Hepatocyte (in vitro differentiated cells): ENCODE results near the gene ATP8A2. TPM values are rescaled to one million over a fixed set of nuclear protein-coding genes. Genes with fewer than 3 reads are reported as not detected.

ENCODE experiments used
- DNase-seq: peaks from one replicate; pipeline ENCODE4 v3.0.0-alpha.2; 2016; ENCODE audit warnings: low spot score
- H2AFZ ChIP-seq: fragments of 200-600 bp; sonication (generic); 2 replicates; pipeline ENCODE4 v1.6.0; 2016; ENCODE audit warnings: antibody characterized with exemption, mild to moderate bottlenecking
- H3K27ac ChIP-seq: fragments of 200-600 bp; sonication (generic); 2 replicates; pipeline ENCODE4 v1.5.1; 2016; ENCODE audit warnings: mild to moderate bottlenecking
- H3K27me3 ChIP-seq: fragments of 200-600 bp; sonication (generic); 2 replicates; pipeline ENCODE4 v1.6.1; 2016
- H3K36me3 ChIP-seq: fragments of 200-600 bp; sonication (generic); replicated peaks from 2 replicates; pipeline ENCODE4 v1.5.1; 2016; ENCODE audit warnings: low read depth; ENCODE audit not compliant: insufficient read depth
- H3K4me1 ChIP-seq: fragments of 200-600 bp; sonication (generic); 2 replicates; pipeline ENCODE4 v1.5.1; 2016; ENCODE audit warnings: mild to moderate bottlenecking, moderate library complexity; ENCODE audit not compliant: insufficient read depth
- H3K4me2 ChIP-seq: fragments of 200-600 bp; sonication (generic); 2 replicates; pipeline ENCODE4 v1.6.0; 2016
- H3K4me3 ChIP-seq: fragments of 200-600 bp; sonication (generic); 2 replicates; pipeline ENCODE4 v1.5.1; 2016; ENCODE audit warnings: mild to moderate bottlenecking
- H3K79me2 ChIP-seq: fragments of 200-600 bp; sonication (generic); 2 replicates; pipeline ENCODE4 v1.6.0; 2017; ENCODE audit warnings: mild to moderate bottlenecking
- H3K9me2 ChIP-seq: fragments of 200-600 bp; sonication (generic); replicated peaks from 2 replicates; pipeline ENCODE4 v1.6.0; 2017; ENCODE audit warnings: mild to moderate bottlenecking; ENCODE audit not compliant: insufficient read depth
- H3K9me3 ChIP-seq: fragments of 200-600 bp; sonication (generic); 2 replicates; pipeline ENCODE4 v1.5.1; 2016; ENCODE audit warnings: low read depth, mild to moderate bottlenecking
- H4K20me1 ChIP-seq: fragments of 200-600 bp; sonication (generic); 2 replicates; pipeline ENCODE4 v1.6.0; 2016; ENCODE audit warnings: mild to moderate bottlenecking; ENCODE audit not compliant: insufficient read depth, poor library complexity, severe bottlenecking
- CTCF ChIP-seq: fragments of 200-600 bp; sonication (generic); IDR thresholded peaks from 2 replicates; pipeline ENCODE4 v1.5.1; 2016; ENCODE audit warnings: antibody characterized with exemption, mild to moderate bottlenecking; ENCODE audit not compliant: poor library complexity
- EZH2 ChIP-seq: fragments of 200-600 bp; sonication (generic); IDR thresholded peaks from 2 replicates; pipeline ENCODE4 v1.6.1; 2016; ENCODE audit warnings: antibody characterized with exemption, mild to moderate bottlenecking, borderline replicate concordance
- EZH2phosphoT487 ChIP-seq: fragments of 200-600 bp; sonication (generic); IDR thresholded peaks from one replicate; pipeline ENCODE4 v1.6.1; 2018; ENCODE audit warnings: antibody characterized with exemption, mild to moderate bottlenecking, low read depth, moderate library complexity; ENCODE audit not compliant: unreplicated experiment, severe bottlenecking
- WGBS: methylation state at CpG from one replicate; pipeline ENCODE4 v1.1.6; 2016; ENCODE audit warnings: low lambda C conversion rate; ENCODE audit errors: missing lambda C conversion rate; 5-methylcytosine and 5-hydroxymethylcytosine counted together
- polyA plus RNA-seq: library from polyadenylated mRNA; unstranded; fragments of >200 nt; fragmentation: Nextera tagmentation; extraction: Ambion mirVana; gene quantifications from 2 replicates; pipeline ENCODE4 v1.2.1, GENCODE V29; 2016
- total RNA-seq: library from RNA; depleted of rRNA; stranded (reverse); fragments of >200 nt; gene quantifications from 2 replicates; pipeline ENCODE4 v1.2.3, GENCODE V29; 2014

ATP8A2 gene
- total and polyA plus RNA-seq, 2 experiments from 2014 or later, result 2.1 to 3.1 TPM

- TF ChIP-seq CTCF (no peak), EZH2 (no peak), EZH2phosphoT487 (no peak)
- Histone ChIP-seq H2AFZ (no peak overlapping the region), H3K4me3 (no peak overlapping the region), H3K27ac (no peak overlapping the region), H3K4me2 (no peak overlapping the region), H4K20me1 (no peaks in the 10 kb centered on the region), H3K36me3 (no peaks in the 10 kb centered on the region), H3K27me3 (no peaks in the 10 kb centered on the region), H3K79me2 (no peaks in the 10 kb centered on the region), H3K4me1 (no peaks in the 10 kb centered on the region), H3K9me2 (no peaks in the 10 kb centered on the region), H3K9me3 (no peaks in the 10 kb centered on the region)
- WGBS, result 84% methylated on average over 4 of the region's 4 CpGs
- no peak for DNase-seq
Observed at GRCh38 chr13:26011208-26011573, 639.4 kb downstream of the ATP8A2 start.

DNA sequence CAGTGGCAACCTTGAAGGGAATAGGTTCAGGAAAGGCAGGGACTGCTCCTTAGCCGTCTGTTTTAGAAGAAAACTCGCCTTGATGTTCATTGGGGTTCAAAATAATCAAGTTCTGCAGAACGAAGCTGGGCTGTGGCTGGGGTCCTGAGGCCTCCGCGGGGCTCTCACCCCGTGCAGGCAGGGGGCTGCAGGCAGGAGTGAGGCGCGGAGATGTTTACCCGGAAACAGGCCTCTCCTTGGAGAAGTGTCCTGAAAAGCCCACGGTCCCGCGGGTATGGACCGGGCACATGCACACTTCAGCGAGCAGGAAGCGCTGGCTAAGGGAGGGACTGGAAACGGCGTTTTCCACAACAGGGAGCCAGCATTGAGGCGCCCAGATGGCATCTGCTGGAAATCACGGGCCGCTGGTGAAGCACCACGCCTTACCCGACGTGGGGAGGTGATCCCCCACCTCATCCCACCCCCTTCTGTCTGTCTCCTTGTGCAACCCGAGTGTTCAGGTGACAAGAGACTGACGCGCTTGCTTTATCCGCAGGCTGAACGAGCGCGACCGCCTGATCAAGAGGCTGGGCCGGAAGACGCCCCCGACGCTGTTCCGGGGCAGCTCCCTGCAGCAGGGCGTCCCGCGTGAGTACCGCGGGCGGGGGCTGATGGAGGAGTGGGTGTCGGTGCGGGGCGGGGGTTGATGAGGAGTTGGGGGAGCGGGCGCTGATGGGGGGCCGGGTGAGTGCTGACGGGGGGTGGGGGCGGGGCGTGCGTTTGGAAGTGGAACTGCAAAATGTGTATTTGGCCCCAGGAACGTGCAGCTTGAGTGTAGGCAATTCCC lies 640.4 kb downstream of the ATP8A2 start:
- Histone ChIP-seq H4K20me1 (no peaks in the 10 kb centered on the region), H2AFZ (no peak overlapping the region), H3K4me3 (no peak overlapping the region), H3K27ac (no peak overlapping the region), H3K4me2 (no peak overlapping the region), H3K9me3 (no peaks in the 10 kb centered on the region), H3K4me1 (no peaks in the 10 kb centered on the region), H3K36me3 (no peaks in the 10 kb centered on the region), H3K27me3 (no peaks in the 10 kb centered on the region), H3K9me2 (no peaks in the 10 kb centered on the region), H3K79me2 (no peaks in the 10 kb centered on the region)
- 93% methylated on average over 47 of the region's 53 CpGs for WGBS
- DNase-seq, result no peak
- TF ChIP-seq EZH2phosphoT487, result no peak
- no peak for TF ChIP-seq CTCF
- TF ChIP-seq EZH2, result no peak

GRCh38 chr13:26012995-26013394 lies 641.2 kb downstream of the ATP8A2 start:
- Histone ChIP-seq H4K20me1 (no peaks in the 10 kb centered on the region), H3K9me3 (no peaks in the 10 kb centered on the region), H3K4me1 (no peaks in the 10 kb centered on the region), H3K79me2 (no peaks in the 10 kb centered on the region), H3K9me2 (no peaks in the 10 kb centered on the region), H3K27me3 (no peaks in the 10 kb centered on the region), H3K36me3 (no peaks in the 10 kb centered on the region), H3K27ac (no peak overlapping the region), H2AFZ (no peak overlapping the region), H3K4me2 (no peak overlapping the region), H3K4me3 (no peak overlapping the region)
- TF ChIP-seq EZH2phosphoT487 (no peak), CTCF (no peak), EZH2 (no peak)
- WGBS, result 86% methylated on average over 9 of the region's 9 CpGs
- DNase-seq, result no peak
